ENCODE data around the gene AMBN. TPM values are rescaled to one million over a fixed set of nuclear protein-coding genes. Genes with fewer than 3 reads are reported as not detected.

The AMBN gene
- total and polyA plus RNA-seq, 2 of the 13 experiments (the other 11 are each of a cell fraction or from before 2014, with no cell fraction given): not detected

- no peaks in the 10 kb centered on the region for H3K36me3 ChIP-seq (replicated peaks in 1 of 2; ENCODE audit: control insufficient read depth in 1 of 2, insufficient read depth in 2 of 2, low read length in 2 of 2)
- WGBS (ENCODE audit: low lambda C conversion rate): 32% methylated on average over 5 of the region's 5 CpGs
- POLR2A ChIA-PET: no interaction called here
- H3K9me3 ChIP-seq (ENCODE audit: low read length): no peaks in the 10 kb centered on the region
- no peak overlapping the region for H2AFZ ChIP-seq (ENCODE audit: low read length)
- no peak for TF ChIP-seq ZNF607 (CRISPR knock-in tag; IDR thresholded peaks at IDR 0.05; ENCODE audit: borderline replicate concordance)
- in situ Hi-C loops (cut with HindIII; ENCODE audit: extremely low pct_ligation_motif_present, low pct_unique_long_range_greater_than_20kb) (loop anchor here (25.0 kb wide), 2 partner anchors 358 to 1058 kb away; no protein-coding TSS in a partner anchor), intact Hi-C loops (cut with micrococcal nuclease; ENCODE audit: unreplicated experiment) (loop anchor here (5.0 to 10.0 kb wide), 3 partner anchors 33 to 250 kb away; partner anchors contain the start of genes MOB1B and UTP3)
- DNase-seq (ENCODE audit: low spot score) (no peak), FAIRE-seq (no peak), ATAC-seq (no peak; the same call in 2 of the 3 replicates)
- H3K79me2 ChIP-seq (ENCODE audit: insufficient read depth, low read length): no peaks in the 10 kb centered on the region
- CTCF ChIA-PET (ENCODE audit: low intra/inter-chr PET ratio, low total read pairs): no interaction called here
- H4K20me1 ChIP-seq (ENCODE audit: insufficient read depth, low read length): no peaks in the 10 kb centered on the region
- no TSS peak for BruUV-seq (replicated peaks)
- H3K9ac ChIP-seq (ENCODE audit: insufficient read depth, low read depth, low read length): no peak overlapping the region
- peaks cover 0 to 3% of the 10 kb centered on the region in 2 experiments; a peak in 1 of 5 replicates for H3K27me3 ChIP-seq (ENCODE audit: control insufficient read depth in 1 of 2, insufficient read depth in 2 of 2, low read length in 2 of 2)
- no peak overlapping the region for H3K4me3 ChIP-seq (replicated peaks in 1 of 3; ENCODE audit: insufficient read depth in 1 of 3, low read depth in 2 of 3, low read length in 3 of 3)
- H3K4me2 ChIP-seq (ENCODE audit: low read depth, low read length): no peak overlapping the region
- H3K4me1 ChIP-seq (ENCODE audit: insufficient read depth, low read length): peaks cover 7% of the 10 kb centered on the region; the same call in 1 of the 2 replicates
- H3K27ac ChIP-seq (ENCODE audit: extremely low read length, insufficient read depth, low read length): no peak overlapping the region
Measured at GRCh38 chr4:70654605-70655011, 62.6 kb downstream of the AMBN start.

Other genes starting within 250 kb of the AMBN start
- gene SMR3A, start 231.5 kb upstream of the AMBN start, total RNA-seq (2016; rRNA removed; fragmentation: Illumina TruSeq; extraction: Trizol): not detected in 2 replicates
- gene SMR3A, start 231.5 kb upstream of the AMBN start, polyA plus RNA-seq (2011; rRNA removed): not detected in 2 replicates
- not detected in 2 replicates for gene SMR3B, start 209.1 kb upstream of the AMBN start, total RNA-seq (2016; rRNA removed; fragmentation: Illumina TruSeq; extraction: Trizol)
- gene SMR3B, start 209.1 kb upstream of the AMBN start, polyA plus RNA-seq (2011; rRNA removed): not detected in 2 replicates
- not detected in 2 replicates for gene OPRPN, start 194.3 kb upstream of the AMBN start, total RNA-seq (2016; rRNA removed; fragmentation: Illumina TruSeq; extraction: Trizol)
- gene OPRPN, start 194.3 kb upstream of the AMBN start, polyA plus RNA-seq (2011; rRNA removed): not detected in 2 replicates
- gene MUC7, start 120.1 kb upstream of the AMBN start, total RNA-seq (2016; rRNA removed; fragmentation: Illumina TruSeq; extraction: Trizol): not detected in 2 replicates
- gene MUC7, start 120.1 kb upstream of the AMBN start, polyA plus RNA-seq (2011; rRNA removed): 0.03 and 0.14 TPM in 2 replicates
- 0.15 TPM in 1 of 2 replicates, not detected in the other for gene AMTN, start 73.7 kb upstream of the AMBN start, total RNA-seq (2016; rRNA removed; fragmentation: Illumina TruSeq; extraction: Trizol)
- not detected in 2 replicates for gene AMTN, start 73.7 kb upstream of the AMBN start, polyA plus RNA-seq (2011; rRNA removed)
- not detected in 2 replicates for gene ENAM, start 36.5 kb downstream of the AMBN start, total RNA-seq (2016; rRNA removed; fragmentation: Illumina TruSeq; extraction: Trizol)
- gene ENAM, start 36.5 kb downstream of the AMBN start, polyA plus RNA-seq (2011; rRNA removed): 0.01 TPM in 1 of 2 replicates, not detected in the other
- gene JCHAIN, start 74.3 kb downstream of the AMBN start, total RNA-seq (2016; rRNA removed; fragmentation: Illumina TruSeq; extraction: Trizol): not detected in 2 replicates
- gene JCHAIN, start 74.3 kb downstream of the AMBN start, polyA plus RNA-seq (2011; rRNA removed): not detected in 2 replicates
- gene UTP3, start 96.3 kb downstream of the AMBN start, total RNA-seq (2016; rRNA removed; fragmentation: Illumina TruSeq; extraction: Trizol): 19.5 and 27.5 TPM in 2 replicates
- gene UTP3, start 96.3 kb downstream of the AMBN start, polyA plus RNA-seq (2011; rRNA removed): 6.4 and 6.9 TPM in 2 replicates
- 21.3 and 25.3 TPM in 2 replicates for gene RUFY3, start 129.7 kb downstream of the AMBN start, total RNA-seq (2016; rRNA removed; fragmentation: Illumina TruSeq; extraction: Trizol)
- 17.9 and 19.9 TPM in 2 replicates for gene RUFY3, start 129.7 kb downstream of the AMBN start, polyA plus RNA-seq (2011; rRNA removed)
- 103 and 129 TPM in 2 replicates for gene GRSF1, start 247.6 kb downstream of the AMBN start, total RNA-seq (2016; rRNA removed; fragmentation: Illumina TruSeq; extraction: Trizol)
- 48.3 and 66.5 TPM in 2 replicates for gene GRSF1, start 247.6 kb downstream of the AMBN start, polyA plus RNA-seq (2011; rRNA removed)